Upper lobe of left lung (tissue), 4 donors: ENCODE data around the gene STAT5B.

Experiments used
- POLR2AphosphoS5 ChIP-seq, 2 donors: sonication (generic); formaldehyde crosslinking; IDR thresholded peaks; one replicate each; pipeline ENCODE4 v1.5.1; 2017; ENCODE audit warnings: antibody characterized with exemption in 2 of 2
- TF ChIP-seq, protein P1 (sequence below), 6 experiments: fragments of 450-650 bp in 4 of 6; fragments of 200-600 bp in 2 of 6; sonication (generic) in 2 of 6; IDR thresholded peaks; one replicate each; pipeline ENCODE4 v1.5.1; 2016 to 2019; ENCODE audit warnings: antibody characterized with exemption in 6 of 6

DNA sequence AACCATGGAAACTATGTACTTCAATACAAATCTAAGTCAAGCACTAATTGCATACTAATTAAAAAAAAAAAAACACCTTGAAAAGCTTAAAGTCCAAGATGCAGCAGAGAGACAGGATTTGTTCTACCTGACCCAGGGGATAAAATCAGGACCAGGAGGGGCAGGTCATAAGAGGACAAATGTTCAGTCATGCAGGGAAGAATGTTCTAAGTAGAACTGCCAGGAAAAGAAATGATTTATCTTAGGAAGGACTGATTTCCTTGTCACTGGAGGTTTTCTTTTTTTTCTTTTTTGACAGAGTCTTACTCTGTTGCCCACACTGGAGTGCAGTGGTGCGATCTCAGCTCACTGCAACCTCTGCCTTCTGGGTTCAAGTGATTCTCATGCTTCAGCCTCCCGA is 72.8 kb downstream of the STAT5B start:
- TF ChIP-seq, protein P1, sequence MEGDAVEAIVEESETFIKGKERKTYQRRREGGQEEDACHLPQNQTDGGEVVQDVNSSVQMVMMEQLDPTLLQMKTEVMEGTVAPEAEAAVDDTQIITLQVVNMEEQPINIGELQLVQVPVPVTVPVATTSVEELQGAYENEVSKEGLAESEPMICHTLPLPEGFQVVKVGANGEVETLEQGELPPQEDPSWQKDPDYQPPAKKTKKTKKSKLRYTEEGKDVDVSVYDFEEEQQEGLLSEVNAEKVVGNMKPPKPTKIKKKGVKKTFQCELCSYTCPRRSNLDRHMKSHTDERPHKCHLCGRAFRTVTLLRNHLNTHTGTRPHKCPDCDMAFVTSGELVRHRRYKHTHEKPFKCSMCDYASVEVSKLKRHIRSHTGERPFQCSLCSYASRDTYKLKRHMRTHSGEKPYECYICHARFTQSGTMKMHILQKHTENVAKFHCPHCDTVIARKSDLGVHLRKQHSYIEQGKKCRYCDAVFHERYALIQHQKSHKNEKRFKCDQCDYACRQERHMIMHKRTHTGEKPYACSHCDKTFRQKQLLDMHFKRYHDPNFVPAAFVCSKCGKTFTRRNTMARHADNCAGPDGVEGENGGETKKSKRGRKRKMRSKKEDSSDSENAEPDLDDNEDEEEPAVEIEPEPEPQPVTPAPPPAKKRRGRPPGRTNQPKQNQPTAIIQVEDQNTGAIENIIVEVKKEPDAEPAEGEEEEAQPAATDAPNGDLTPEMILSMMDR (IDR thresholded peaks at IDR 0.05): no peak
- no peak for TF ChIP-seq POLR2AphosphoS5 (IDR thresholded peaks at IDR 0.05)
